Osteoblast (primary cell): ENCODE results near the gene RCAN2. TPM values are rescaled to one million over a fixed set of nuclear protein-coding genes. Genes with fewer than 3 reads are reported as not detected.

Source experiments
- DNase-seq: peaks from one replicate; pipeline ENCODE4 v3.0.0; 2011; ENCODE audit warnings: low spot score, mixed read lengths; ENCODE audit not compliant: insufficient read length; ENCODE audit errors: missing footprints
- H2AFZ ChIP-seq: 2 replicates; pipeline ENCODE4 v1.6.0; 2011; ENCODE audit warnings: mild to moderate bottlenecking, low read length
- H3K27ac ChIP-seq: 2 replicates; pipeline ENCODE4 v1.5.1; 2011; ENCODE audit warnings: mild to moderate bottlenecking, low read depth, low read length, moderate library complexity
- H3K27me3 ChIP-seq: 2 replicates; pipeline ENCODE4 v1.6.0; 2012; ENCODE audit warnings: mild to moderate bottlenecking, control low read depth, inconsistent platforms, low read length, moderate library complexity; ENCODE audit not compliant: insufficient read depth
- H3K36me3 ChIP-seq: 2 replicates; pipeline ENCODE4 v1.5.1; 2011; ENCODE audit warnings: mild to moderate bottlenecking, low read length, control low read depth, moderate library complexity; ENCODE audit not compliant: insufficient read depth
- H3K4me1 ChIP-seq: 2 replicates; pipeline ENCODE4 v1.5.1; 2011; ENCODE audit warnings: mild to moderate bottlenecking, low read length, control low read depth, moderate library complexity; ENCODE audit not compliant: insufficient read depth
- H3K4me2 ChIP-seq: 2 replicates; pipeline ENCODE4 v1.6.0; 2011; ENCODE audit warnings: mild to moderate bottlenecking, low read length; ENCODE audit not compliant: insufficient read depth
- H3K4me3 ChIP-seq: fragments of 200-600 bp; sonication (generic); 3 replicates; pipeline ENCODE4 v1.5.1; 2012; ENCODE audit warnings: mild to moderate bottlenecking, low read length, inconsistent platforms; ENCODE audit not compliant: insufficient read depth
- H3K79me2 ChIP-seq: 2 replicates; pipeline ENCODE4 v1.6.0; 2012; ENCODE audit warnings: mild to moderate bottlenecking, low read length, control low read depth, inconsistent platforms; ENCODE audit not compliant: insufficient read depth
- H3K9me3 ChIP-seq: 2 replicates; pipeline ENCODE4 v1.5.1; 2011; ENCODE audit warnings: low read depth, low read length, control low read depth
- H4K20me1 ChIP-seq: 2 replicates; pipeline ENCODE4 v1.6.0; 2012; ENCODE audit warnings: mild to moderate bottlenecking, low read length, control low read depth; ENCODE audit not compliant: insufficient read depth
- CTCF ChIP-seq: IDR thresholded peaks from 2 replicates; pipeline ENCODE4 v1.5.1; 2011; ENCODE audit warnings: mild to moderate bottlenecking, low read depth, low read length, moderate library complexity; ENCODE audit errors: extremely low read depth
- total RNA-seq: library from RNA; depleted of rRNA; stranded (reverse); fragments of >200 nt; gene quantifications from 2 replicates; pipeline ENCODE4 v1.2.3, GENCODE V29; 2012

RCAN2 gene
- total RNA-seq, 1 donor = 14.1 TPM

GRCh38 chr6:46174904-46175303 is 316.3 kb downstream of the RCAN2 start:
- no peak overlapping the region for H3K27ac ChIP-seq

GRCh38 chr6:46172176-46172575 is 319.1 kb downstream of the RCAN2 start:
- Histone ChIP-seq H3K4me3 (no peak overlapping the region), H3K9me3 (no peaks in the 10 kb centered on the region), H3K4me2 (no peak overlapping the region), H4K20me1 (no peaks in the 10 kb centered on the region), H3K36me3 (no peaks in the 10 kb centered on the region), H3K79me2 (no peaks in the 10 kb centered on the region), H3K27ac (no peak overlapping the region), H3K27me3 (peaks cover 45% of the 10 kb centered on the region), H3K4me1 (peaks cover 8% of the 10 kb centered on the region), H2AFZ (no peak overlapping the region)
- no peak for TF ChIP-seq CTCF
- no peak for DNase-seq

More at GRCh38 chr6:46174904-46175303, 316.3 kb downstream of the RCAN2 start:
- Histone ChIP-seq H3K27me3 (peaks cover 47% of the 10 kb centered on the region), H3K4me3 (no peak overlapping the region), H3K9me3 (no peaks in the 10 kb centered on the region), H3K79me2 (no peaks in the 10 kb centered on the region), H4K20me1 (no peaks in the 10 kb centered on the region), H2AFZ (no peak overlapping the region), H3K4me1 (peaks cover 8% of the 10 kb centered on the region), H3K36me3 (no peaks in the 10 kb centered on the region), H3K4me2 (no peak overlapping the region)
- DNase-seq = no peak
- no peak for TF ChIP-seq CTCF

Other genes starting within 250 kb of the RCAN2 start
- 4.1 and 4.3 TPM in 2 replicates for gene CYP39A1, start 161.4 kb upstream of the RCAN2 start, total RNA-seq
- gene SLC25A27, start 161.5 kb upstream of the RCAN2 start, total RNA-seq = 9.4 and 10.5 TPM in 2 replicates
- gene TDRD6, start 196.4 kb upstream of the RCAN2 start, total RNA-seq = 0.36 and 0.59 TPM in 2 replicates
- gene PLA2G7, start 243.9 kb upstream of the RCAN2 start, total RNA-seq = 0.36 TPM in 1 of 2 replicates, not detected in the other